Nephron (organoid): ENCODE measurements around the gene QDPR.
"Not testable (repeated sequence)": the region's sequence is repeated elsewhere in the genome, so short reads cannot be mapped to it uniquely, and the experiment has no call there.

ENCODE experiments used
- H3K27ac Mint-ChIP-seq, 3 experiments: 2 replicates each; pipeline ENCODE4 v1.8.0; 2020; ENCODE audit warnings: mixed read lengths in 3 of 3, mild to moderate bottlenecking in 2 of 3, moderate library complexity in 1 of 3
- H3K27me3 Mint-ChIP-seq: 2 replicates; pipeline ENCODE4 v1.8.0; 2021; ENCODE audit warnings: low read depth, mild to moderate bottlenecking, moderate library complexity, mixed read lengths
- H3K36me3 Mint-ChIP-seq: 2 replicates; pipeline ENCODE4 v1.8.0; 2020; ENCODE audit warnings: low read depth, mixed read lengths
- H3K4me1 Mint-ChIP-seq: 2 replicates; pipeline ENCODE4 v1.8.0; 2020; ENCODE audit warnings: mixed read lengths
- H3K4me3 Mint-ChIP-seq, 3 experiments: 2 replicates each; pipeline ENCODE4 v1.8.0; 2020; ENCODE audit warnings: mild to moderate bottlenecking in 3 of 3, mixed read lengths in 3 of 3, moderate library complexity in 2 of 3
- H3K9me3 Mint-ChIP-seq: 2 replicates; pipeline ENCODE4 v1.8.0; 2020; ENCODE audit warnings: mixed read lengths
- TF ChIP-seq, protein P1 (sequence below), 3 experiments: fragments of 200-600 bp; sonication (generic); IDR thresholded peaks; one replicate each; pipeline ENCODE4 v1.5.0; 2021; ENCODE audit warnings: antibody characterized with exemption in 3 of 3; ENCODE audit not compliant: unreplicated experiment in 3 of 3

Gene QDPR

DNA sequence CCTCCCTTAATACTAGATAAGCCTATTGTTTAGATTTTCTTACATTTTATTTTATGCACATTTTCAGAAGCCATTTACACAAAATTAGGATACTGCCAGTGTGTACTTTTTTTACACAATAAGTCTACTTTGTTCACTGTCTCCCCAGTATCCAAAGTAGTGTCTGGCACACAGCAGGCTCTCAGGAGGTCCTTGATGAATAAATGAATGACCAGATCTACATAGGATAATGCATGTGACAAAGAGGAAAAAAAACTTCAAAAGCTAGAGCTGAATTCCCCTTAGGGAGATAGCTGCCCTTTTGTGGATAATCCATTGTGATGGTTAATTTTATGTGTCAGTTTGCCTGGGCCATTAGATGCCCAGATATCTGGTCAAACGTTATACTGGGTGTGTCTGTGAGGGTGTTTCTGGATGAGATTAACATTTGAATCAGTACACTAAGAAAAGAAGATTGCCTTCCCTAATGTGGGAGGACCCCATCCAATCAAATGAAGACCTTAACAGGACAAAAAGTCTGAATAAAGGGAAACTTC is 61.6 kb downstream of the QDPR start:
- H3K4me3 Mint-ChIP-seq = no peak overlapping the region
- H3K27me3 Mint-ChIP-seq = peaks cover 4% of the 10 kb centered on the region
- TF ChIP-seq, protein P1, sequence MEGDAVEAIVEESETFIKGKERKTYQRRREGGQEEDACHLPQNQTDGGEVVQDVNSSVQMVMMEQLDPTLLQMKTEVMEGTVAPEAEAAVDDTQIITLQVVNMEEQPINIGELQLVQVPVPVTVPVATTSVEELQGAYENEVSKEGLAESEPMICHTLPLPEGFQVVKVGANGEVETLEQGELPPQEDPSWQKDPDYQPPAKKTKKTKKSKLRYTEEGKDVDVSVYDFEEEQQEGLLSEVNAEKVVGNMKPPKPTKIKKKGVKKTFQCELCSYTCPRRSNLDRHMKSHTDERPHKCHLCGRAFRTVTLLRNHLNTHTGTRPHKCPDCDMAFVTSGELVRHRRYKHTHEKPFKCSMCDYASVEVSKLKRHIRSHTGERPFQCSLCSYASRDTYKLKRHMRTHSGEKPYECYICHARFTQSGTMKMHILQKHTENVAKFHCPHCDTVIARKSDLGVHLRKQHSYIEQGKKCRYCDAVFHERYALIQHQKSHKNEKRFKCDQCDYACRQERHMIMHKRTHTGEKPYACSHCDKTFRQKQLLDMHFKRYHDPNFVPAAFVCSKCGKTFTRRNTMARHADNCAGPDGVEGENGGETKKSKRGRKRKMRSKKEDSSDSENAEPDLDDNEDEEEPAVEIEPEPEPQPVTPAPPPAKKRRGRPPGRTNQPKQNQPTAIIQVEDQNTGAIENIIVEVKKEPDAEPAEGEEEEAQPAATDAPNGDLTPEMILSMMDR (IDR thresholded peaks at IDR 0.05; ENCODE audit: unreplicated experiment in 3 of 3) = no peak
- H3K4me1 Mint-ChIP-seq = peaks cover 7% of the 10 kb centered on the region
- H3K9me3 Mint-ChIP-seq = peaks cover 30% of the 10 kb centered on the region
- H3K27ac Mint-ChIP-seq = no peak overlapping the region
- peaks cover 14% of the 10 kb centered on the region for H3K36me3 Mint-ChIP-seq

DNA sequence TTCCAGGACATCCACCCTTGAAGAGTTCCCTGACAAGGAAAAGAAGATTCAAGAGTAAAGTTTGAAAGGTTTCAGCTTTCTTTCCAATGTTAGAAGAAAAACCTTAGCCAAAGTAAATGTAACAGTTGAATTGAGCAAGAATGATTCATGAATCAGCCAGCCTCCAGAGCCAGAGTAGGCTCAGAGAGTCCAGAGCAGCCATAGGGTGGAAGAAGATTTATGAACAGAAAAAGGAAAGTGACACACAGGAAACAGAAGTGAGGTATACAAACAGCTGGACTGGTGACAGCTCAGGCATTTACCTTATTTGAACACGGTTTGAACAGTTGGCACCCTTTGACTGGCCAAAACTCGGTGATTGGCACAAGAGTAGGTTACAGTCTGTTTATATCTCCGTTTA is 63.2 kb downstream of the QDPR start:
- Mint-ChIP-seq H3K27ac (peak overlapping the region; percentile 51 to 89 (median 75)), H3K4me1 (peaks cover 7% of the 10 kb centered on the region), H3K36me3 (peaks cover 10% of the 10 kb centered on the region), H3K4me3 (no peak overlapping the region), H3K27me3 (peaks cover 4% of the 10 kb centered on the region), H3K9me3 (peaks cover 23% of the 10 kb centered on the region)
- TF ChIP-seq, protein P1 (IDR thresholded peaks at IDR 0.05; ENCODE audit: unreplicated experiment in 3 of 3) = no peak

DNA sequence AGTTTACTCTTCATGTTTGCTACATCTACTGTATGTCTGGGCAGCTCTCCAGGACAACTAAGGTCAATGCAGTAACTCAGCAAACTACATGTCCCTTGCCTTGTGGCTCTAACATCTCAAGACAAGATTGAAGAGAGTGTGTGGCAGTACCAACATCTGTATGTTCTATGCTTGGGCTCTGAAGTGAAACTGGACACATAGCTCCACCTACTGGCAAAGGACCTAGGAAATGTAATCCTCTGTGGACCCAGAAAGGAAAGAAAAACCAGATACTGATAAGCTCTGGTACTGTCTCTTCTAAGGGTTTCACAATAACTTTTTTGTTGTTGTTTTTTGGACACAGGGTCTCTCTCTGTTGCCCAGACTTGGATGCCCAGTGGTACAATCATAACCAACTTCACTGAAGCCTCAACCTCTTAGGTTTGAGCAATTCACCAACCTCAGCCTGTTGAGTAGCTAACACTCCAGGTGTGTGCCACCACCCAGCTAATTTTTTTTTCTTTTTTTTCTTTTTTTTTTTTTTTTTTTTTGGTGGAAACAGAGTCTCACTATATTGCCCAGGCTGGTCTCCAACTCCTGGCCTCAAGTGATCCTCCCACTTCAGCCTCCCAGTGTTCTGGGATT is 64.1 kb downstream of the QDPR start:
- H3K9me3 Mint-ChIP-seq = peaks cover 23% of the 10 kb centered on the region
- H3K4me1 Mint-ChIP-seq = peaks cover 7% of the 10 kb centered on the region
- peak overlapping the region in 1 of 3 experiments; percentile 89 for H3K27ac Mint-ChIP-seq
- peaks cover 10% of the 10 kb centered on the region for H3K36me3 Mint-ChIP-seq
- peaks cover 4% of the 10 kb centered on the region for H3K27me3 Mint-ChIP-seq
- H3K4me3 Mint-ChIP-seq = no peak overlapping the region
- TF ChIP-seq, protein P1 (IDR thresholded peaks at IDR 0.05; ENCODE audit: unreplicated experiment in 3 of 3) = peak; percentile 64 to 72 (median 67)

DNA sequence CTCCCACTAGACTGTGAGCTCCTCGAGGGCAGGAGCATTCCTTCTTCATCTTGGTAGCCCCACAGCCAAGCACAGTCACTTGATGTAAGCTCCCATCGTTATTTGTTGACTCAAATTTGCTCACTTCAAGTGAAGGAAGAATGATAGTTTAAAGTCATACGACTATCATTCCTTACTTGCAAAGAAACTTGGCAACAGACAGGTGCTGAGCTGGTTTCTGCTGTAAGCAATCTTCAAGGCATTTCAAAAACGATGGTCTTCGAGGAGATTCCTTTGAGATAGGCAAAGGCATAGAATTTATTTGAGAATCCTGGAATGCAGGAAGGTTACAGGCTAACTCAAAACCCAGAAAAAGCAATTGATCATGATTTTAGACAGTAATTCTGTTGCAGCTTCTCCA is 64.8 kb downstream of the QDPR start:
- H3K4me3 Mint-ChIP-seq = no peak overlapping the region
- peaks cover 7% of the 10 kb centered on the region for H3K4me1 Mint-ChIP-seq
- H3K9me3 Mint-ChIP-seq = peaks cover 20% of the 10 kb centered on the region
- no peak overlapping the region for H3K27ac Mint-ChIP-seq
- peaks cover 5% of the 10 kb centered on the region for H3K36me3 Mint-ChIP-seq
- TF ChIP-seq, protein P1 (IDR thresholded peaks at IDR 0.05; ENCODE audit: unreplicated experiment in 3 of 3) = no peak
- H3K27me3 Mint-ChIP-seq = peaks cover 4% of the 10 kb centered on the region

DNA sequence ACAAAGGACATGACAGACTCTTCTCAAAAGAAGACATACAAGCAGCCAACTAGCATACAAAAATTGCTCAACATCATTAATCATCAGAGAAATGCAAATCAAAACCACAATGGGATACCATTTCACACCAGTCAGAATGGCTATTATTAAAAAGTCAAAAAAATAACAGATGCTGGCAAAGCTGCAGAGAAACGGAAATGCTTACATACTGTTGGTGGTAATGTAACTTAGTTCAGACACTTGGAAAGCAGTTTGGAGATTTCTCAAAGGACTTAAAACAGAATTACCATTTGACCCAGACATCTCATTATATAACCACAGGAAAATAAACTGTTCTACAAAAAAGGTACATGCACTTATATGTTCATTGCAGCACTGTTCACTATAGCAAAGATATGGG is 69.4 kb downstream of the QDPR start:
- not testable (repeated sequence) for H3K27ac Mint-ChIP-seq, H3K27me3 Mint-ChIP-seq, H3K4me1 Mint-ChIP-seq, H3K36me3 Mint-ChIP-seq, H3K4me3 Mint-ChIP-seq
- H3K9me3 Mint-ChIP-seq = peaks cover 22% of the 10 kb centered on the region

DNA sequence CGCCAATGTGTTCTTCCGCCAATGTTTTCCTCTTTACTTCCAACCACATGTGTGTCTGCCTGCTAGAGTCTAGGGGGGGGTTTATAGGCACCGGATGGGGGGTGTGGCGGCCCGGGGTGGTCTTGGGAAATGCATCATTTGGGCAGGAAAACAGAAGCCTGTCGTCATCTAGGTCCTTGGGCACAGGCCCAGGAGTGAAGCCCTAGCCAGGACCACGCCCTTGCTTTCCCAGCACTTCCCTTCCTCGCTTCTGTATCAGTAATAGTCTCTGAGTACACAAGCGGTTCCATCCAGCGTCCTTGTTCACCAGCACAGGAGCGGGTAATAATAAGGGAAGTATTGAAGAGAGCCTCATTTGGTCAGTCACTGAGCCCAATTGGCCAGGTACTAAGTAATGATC is 74.5 kb downstream of the QDPR start:
- Mint-ChIP-seq H3K9me3 (peaks cover 13% of the 10 kb centered on the region), H3K27ac (no peak overlapping the region), H3K4me3 (no peak overlapping the region), H3K4me1 (no peaks in the 10 kb centered on the region), H3K36me3 (no peaks in the 10 kb centered on the region), H3K27me3 (no peaks in the 10 kb centered on the region)
- TF ChIP-seq, protein P1 (IDR thresholded peaks at IDR 0.05; ENCODE audit: unreplicated experiment in 3 of 3) = no peak
